Progenitor cell of endocrine pancreas (in vitro differentiated cells): ENCODE measurements around the gene UTP15. TPM values are rescaled to one million over a fixed set of nuclear protein-coding genes. Genes with fewer than 3 reads are reported as not detected.

ENCODE experiments used
- DNase-seq: peaks from one replicate; pipeline ENCODE4 v3.0.0; 2021; ENCODE audit warnings: low spot score; ENCODE audit not compliant: unreplicated experiment
- H3K27ac Mint-ChIP-seq: 2 replicates; pipeline ENCODE4 v1.8.0; 2021; ENCODE audit warnings: mild to moderate bottlenecking, moderate library complexity, mixed read lengths
- H3K27me3 Mint-ChIP-seq: 2 replicates; pipeline ENCODE4 v1.8.0; 2021; ENCODE audit warnings: mixed read lengths
- H3K36me3 Mint-ChIP-seq: 2 replicates; pipeline ENCODE4 v1.8.0; 2022; ENCODE audit warnings: mixed read lengths; ENCODE audit not compliant: insufficient read depth
- H3K4me1 Mint-ChIP-seq: 2 replicates; pipeline ENCODE4 v1.8.0; 2021; ENCODE audit warnings: low read depth, mixed read lengths
- H3K4me3 Mint-ChIP-seq: 2 replicates; pipeline ENCODE4 v1.8.0; 2021; ENCODE audit warnings: low read depth, mild to moderate bottlenecking, moderate library complexity, mixed read lengths
- H3K9me3 Mint-ChIP-seq: 2 replicates; pipeline ENCODE4 v1.8.0; 2021; ENCODE audit warnings: low read depth, mixed read lengths
- total RNA-seq: library from RNA; stranded (reverse); gene quantifications from 2 replicates; pipeline ENCODE4 v1.2.1, GENCODE V29; 2021
- TF ChIP-seq, protein P1 (sequence below): fragments of 200-600 bp; sonication (generic); IDR thresholded peaks from one replicate; pipeline ENCODE4 v1.5.0; 2021; ENCODE audit warnings: antibody characterized with exemption, mild to moderate bottlenecking; ENCODE audit not compliant: unreplicated experiment

Gene UTP15
- total RNA-seq, 1 donor from 2014 or later: 20.6 TPM

DNA sequence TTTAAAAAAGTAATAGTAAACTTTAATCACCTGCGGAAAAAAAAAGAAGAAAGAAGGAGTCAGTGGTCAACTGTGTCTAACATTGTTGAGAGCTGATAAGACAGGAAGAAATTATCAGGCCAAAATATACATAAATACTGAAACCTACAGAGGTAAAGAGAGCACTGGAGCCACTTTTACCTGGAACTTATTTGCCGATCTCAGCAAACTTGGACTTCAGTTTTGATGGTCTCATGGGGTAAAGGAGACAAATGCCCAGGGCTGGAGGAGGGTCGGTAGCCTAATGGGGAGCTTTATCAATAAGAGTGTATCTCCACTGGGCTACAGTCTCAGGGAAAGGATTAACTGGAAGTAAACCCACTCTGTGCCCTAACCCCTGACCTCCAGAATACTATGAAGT is 33.8 kb downstream of the UTP15 start:
- peaks cover 13% of the 10 kb centered on the region for H3K9me3 Mint-ChIP-seq
- H3K4me3 Mint-ChIP-seq: no peak overlapping the region
- H3K27me3 Mint-ChIP-seq: peaks cover 9% of the 10 kb centered on the region
- H3K27ac Mint-ChIP-seq: no peak overlapping the region
- TF ChIP-seq, protein P1, sequence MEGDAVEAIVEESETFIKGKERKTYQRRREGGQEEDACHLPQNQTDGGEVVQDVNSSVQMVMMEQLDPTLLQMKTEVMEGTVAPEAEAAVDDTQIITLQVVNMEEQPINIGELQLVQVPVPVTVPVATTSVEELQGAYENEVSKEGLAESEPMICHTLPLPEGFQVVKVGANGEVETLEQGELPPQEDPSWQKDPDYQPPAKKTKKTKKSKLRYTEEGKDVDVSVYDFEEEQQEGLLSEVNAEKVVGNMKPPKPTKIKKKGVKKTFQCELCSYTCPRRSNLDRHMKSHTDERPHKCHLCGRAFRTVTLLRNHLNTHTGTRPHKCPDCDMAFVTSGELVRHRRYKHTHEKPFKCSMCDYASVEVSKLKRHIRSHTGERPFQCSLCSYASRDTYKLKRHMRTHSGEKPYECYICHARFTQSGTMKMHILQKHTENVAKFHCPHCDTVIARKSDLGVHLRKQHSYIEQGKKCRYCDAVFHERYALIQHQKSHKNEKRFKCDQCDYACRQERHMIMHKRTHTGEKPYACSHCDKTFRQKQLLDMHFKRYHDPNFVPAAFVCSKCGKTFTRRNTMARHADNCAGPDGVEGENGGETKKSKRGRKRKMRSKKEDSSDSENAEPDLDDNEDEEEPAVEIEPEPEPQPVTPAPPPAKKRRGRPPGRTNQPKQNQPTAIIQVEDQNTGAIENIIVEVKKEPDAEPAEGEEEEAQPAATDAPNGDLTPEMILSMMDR: no peak
- no peaks in the 10 kb centered on the region for H3K4me1 Mint-ChIP-seq
- DNase-seq: no peak
- no peaks in the 10 kb centered on the region for H3K36me3 Mint-ChIP-seq

- peaks cover 13% of the 10 kb centered on the region for H3K4me1 Mint-ChIP-seq
- DNase-seq: no peak
- H3K27me3 Mint-ChIP-seq: peaks cover 17% of the 10 kb centered on the region
- H3K4me3 Mint-ChIP-seq: no peak overlapping the region
- peaks cover 13% of the 10 kb centered on the region for H3K9me3 Mint-ChIP-seq
- no peaks in the 10 kb centered on the region for H3K36me3 Mint-ChIP-seq
- TF ChIP-seq, protein P1: no peak
- H3K27ac Mint-ChIP-seq: no peak overlapping the region
Observed at GRCh38 chr5:73603998-73604397, 38.5 kb downstream of the UTP15 start.

GRCh38 chr5:73605223-73606087 is 39.9 kb downstream of the UTP15 start:
- H3K27me3 Mint-ChIP-seq: peaks cover 23% of the 10 kb centered on the region
- no peak overlapping the region for H3K27ac Mint-ChIP-seq
- DNase-seq: no peak
- no peak overlapping the region for H3K4me3 Mint-ChIP-seq
- H3K9me3 Mint-ChIP-seq: peaks cover 13% of the 10 kb centered on the region
- peaks cover 13% of the 10 kb centered on the region for H3K4me1 Mint-ChIP-seq
- no peaks in the 10 kb centered on the region for H3K36me3 Mint-ChIP-seq
- TF ChIP-seq, protein P1: no peak

DNA sequence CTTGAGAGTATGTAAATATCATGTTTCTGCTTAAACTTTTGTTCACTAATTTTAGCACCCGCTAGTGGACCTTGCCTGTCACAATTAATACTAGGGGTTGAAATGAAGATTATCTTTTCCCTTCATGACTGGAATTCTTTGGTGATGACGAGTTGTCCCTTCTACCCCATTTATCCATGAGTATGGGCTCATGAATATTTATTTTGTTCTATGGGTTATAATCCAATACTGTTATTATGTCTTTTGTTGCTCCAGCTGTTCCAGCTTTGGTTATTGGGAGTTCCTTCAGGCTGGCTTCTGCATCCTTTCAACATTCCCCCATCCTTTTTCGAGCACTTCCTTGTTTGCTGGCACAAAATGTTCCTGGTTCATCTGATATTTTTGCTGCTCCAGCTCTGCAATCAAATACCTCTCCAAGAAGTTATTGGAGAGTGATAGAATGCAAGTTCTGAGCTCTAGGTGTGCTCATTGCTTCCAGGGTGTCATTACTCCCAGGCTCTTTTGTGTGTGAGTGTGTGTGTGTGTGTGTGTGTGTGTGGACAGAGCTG is 40.7 kb downstream of the UTP15 start:
- Mint-ChIP-seq H3K27me3 (peaks cover 31% of the 10 kb centered on the region), H3K36me3 (no peaks in the 10 kb centered on the region), H3K4me3 (no peak overlapping the region), H3K27ac (no peak overlapping the region), H3K4me1 (peaks cover 13% of the 10 kb centered on the region), H3K9me3 (peaks cover 4% of the 10 kb centered on the region)
- no peak for DNase-seq
- TF ChIP-seq, protein P1: no peak

- no peaks in the 10 kb centered on the region for H3K36me3 Mint-ChIP-seq
- no peak overlapping the region for H3K27ac Mint-ChIP-seq
- H3K9me3 Mint-ChIP-seq: no peaks in the 10 kb centered on the region
- TF ChIP-seq, protein P1: no peak
- H3K4me3 Mint-ChIP-seq: no peak overlapping the region
- peaks cover 13% of the 10 kb centered on the region for H3K4me1 Mint-ChIP-seq
- no peak for DNase-seq
- H3K27me3 Mint-ChIP-seq: peaks cover 38% of the 10 kb centered on the region
Observed at GRCh38 chr5:73607228-73607627, 41.7 kb downstream of the UTP15 start.
